Endothelial cell of umbilical vein (primary cell): ENCODE results near the gene CENATAC. TPM values are rescaled to one million over a fixed set of nuclear protein-coding genes. Genes with fewer than 3 reads are reported as not detected.

Source experiments
- BruUV-seq: library from RNA; stranded (reverse); fragments of 400-500 nt; replicated peaks from 2 replicates; lab custom pipeline; 2021; lab: Mats Ljungman, UMichigan
- CTCF ChIA-PET: fragments of 300-600, 350-600 bp; sonication (Branson Sonifier 250); formaldehyde crosslinking; loops from one replicate; lab custom pipeline; 2021; ENCODE audit warnings: antibody characterized with exemption, inconsistent platforms; lab: Charles Lee
- POLR2A ChIA-PET: fragments of 300-600, 350-600 bp; sonication (Branson Sonifier 250); formaldehyde crosslinking; loops from one replicate; lab custom pipeline; 2021; ENCODE audit warnings: antibody characterized with exemption, inconsistent platforms; lab: Charles Lee
- DNase-seq: peaks from one replicate; pipeline ENCODE4 v3.0.0-alpha.2; 2011; ENCODE audit warnings: low read depth, low spot score
- FAIRE-seq: peaks from 2 replicates; lab custom pipeline; 2011; peaks lifted over from hg19 to GRCh38; lab: Jason Lieb, UNC
- H2AFZ ChIP-seq: 2 replicates; pipeline ENCODE4 v1.6.0; 2012; ENCODE audit warnings: low read depth, low read length, control low read depth, inconsistent platforms
- H3K27ac ChIP-seq: 2 replicates; pipeline ENCODE4 v1.5.1; 2011; ENCODE audit warnings: low read depth, mild to moderate bottlenecking, control low read depth, low read length, moderate library complexity; ENCODE audit not compliant: insufficient read depth
- H3K27me3 ChIP-seq, 2 experiments: 2 replicates each; pipeline versions ENCODE4 v1.6.0 to v1.6.1; 2011; ENCODE audit warnings: low read length in 2 of 2, mixed read lengths in 1 of 2; ENCODE audit not compliant: control insufficient read depth in 2 of 2, insufficient read depth in 2 of 2
- H3K36me3 ChIP-seq, 2 experiments: 2 replicates in 1 of 2; 3 replicates in 1 of 2; pipeline ENCODE4 v1.5.1; 2011; ENCODE audit warnings: low read length in 2 of 2, mild to moderate bottlenecking in 1 of 2, moderate library complexity in 1 of 2; ENCODE audit not compliant: control insufficient read depth in 2 of 2, insufficient read depth in 2 of 2; ENCODE audit errors: extremely low read depth in 1 of 2
- H3K4me1 ChIP-seq: 3 replicates; pipeline ENCODE4 v1.5.1; 2011; ENCODE audit warnings: mild to moderate bottlenecking, low read length; ENCODE audit not compliant: control insufficient read depth, insufficient read depth; ENCODE audit errors: extremely low read depth
- H3K4me2 ChIP-seq: 2 replicates; pipeline ENCODE4 v1.6.1; 2011; ENCODE audit warnings: low read length, control low read depth, mixed read lengths; ENCODE audit not compliant: insufficient read depth
- H3K4me3 ChIP-seq, 3 experiments: fragments of 200-600 bp in 1 of 3; sonication (generic), shearing (Covaris generic) in 1 of 3; replicated peaks in 1 of 3; 2 replicates each; pipeline ENCODE4 v1.5.1; 2011 to 2016; ENCODE audit warnings: control low read depth in 3 of 3, low read length in 3 of 3, mild to moderate bottlenecking in 2 of 3, inconsistent platforms in 1 of 3, low read depth in 1 of 3, moderate library complexity in 1 of 3; ENCODE audit not compliant: insufficient read depth in 1 of 3
- H3K79me2 ChIP-seq: 2 replicates; pipeline ENCODE4 v1.6.0; 2012; ENCODE audit warnings: low read length, inconsistent platforms; ENCODE audit not compliant: control insufficient read depth, insufficient read depth
- H3K9ac ChIP-seq: replicated peaks from 2 replicates; pipeline ENCODE3; 2011; ENCODE audit warnings: low read length, control low read depth; ENCODE audit not compliant: insufficient read depth; ENCODE audit errors: extremely low read depth
- H3K9me1 ChIP-seq: replicated peaks from 3 replicates; pipeline ENCODE4 v1.6.0; 2011; ENCODE audit warnings: mild to moderate bottlenecking, low read length; ENCODE audit not compliant: control insufficient read depth, insufficient read depth; ENCODE audit errors: extremely low read depth
- H3K9me3 ChIP-seq: replicated peaks from 2 replicates; pipeline ENCODE4 v1.5.1; 2012; ENCODE audit warnings: low read length, inconsistent platforms; ENCODE audit not compliant: control insufficient read depth, insufficient read depth
- H4K20me1 ChIP-seq: replicated peaks from 2 replicates; pipeline ENCODE3; 2011; ENCODE audit warnings: mild to moderate bottlenecking, low read length; ENCODE audit not compliant: control insufficient read depth, insufficient read depth; ENCODE audit errors: extremely low read depth
- CTCF ChIP-seq, 2 donors: IDR thresholded peaks; 1 replicate in 1 of 2; 2 replicates in 1 of 2; pipeline ENCODE4 v1.5.1; 2011; ENCODE audit warnings: low read length in 2 of 2, mild to moderate bottlenecking in 2 of 2, moderate library complexity in 2 of 2, control low read depth in 1 of 2, inconsistent platforms in 1 of 2, low read depth in 1 of 2; ENCODE audit not compliant: insufficient read depth in 1 of 2; ENCODE audit errors: extremely low read depth in 1 of 2
- EZH2 ChIP-seq: IDR thresholded peaks from 2 replicates; pipeline ENCODE4 v1.6.1; 2012; ENCODE audit warnings: borderline replicate concordance, low read depth, mild to moderate bottlenecking, moderate library complexity, low read length, inconsistent platforms; ENCODE audit not compliant: severe bottlenecking
- FOS ChIP-seq: IDR thresholded peaks from 2 replicates; pipeline ENCODE4 v1.6.1; 2011; ENCODE audit warnings: mild to moderate bottlenecking, low read length, moderate library complexity, borderline replicate concordance; ENCODE audit not compliant: insufficient read depth
- GATA2 ChIP-seq: IDR thresholded peaks from 2 replicates; pipeline ENCODE4 v1.7.0; 2011; ENCODE audit warnings: low read depth, mild to moderate bottlenecking, moderate library complexity, mixed read lengths, low read length; ENCODE audit not compliant: insufficient read length, insufficient read depth
- JUN ChIP-seq: IDR thresholded peaks from 2 replicates; pipeline ENCODE4 v1.6.1; 2011; ENCODE audit warnings: borderline replicate concordance, low read depth; ENCODE audit not compliant: insufficient read length, insufficient read depth
- MAX ChIP-seq: IDR thresholded peaks from 2 replicates; pipeline ENCODE4 v1.6.1; 2011; ENCODE audit not compliant: insufficient read depth, insufficient read length
- MYC ChIP-seq: IDR thresholded peaks from one replicate; pipeline ENCODE4 v1.6.1; 2011; ENCODE audit warnings: mild to moderate bottlenecking, low read depth, low read length
- POLR2A ChIP-seq: IDR thresholded peaks from 2 replicates; pipeline ENCODE4 v1.6.1; 2012; ENCODE audit warnings: low read depth, mild to moderate bottlenecking, control low read depth, low read length
- POLR2AphosphoS5 ChIP-seq: IDR thresholded peaks from 2 replicates; pipeline ENCODE4 v1.6.1; 2012; ENCODE audit warnings: low read depth, mild to moderate bottlenecking, control low read depth, low read length, moderate library complexity; ENCODE audit not compliant: insufficient read depth
- dilution Hi-C: fragments of 300-500 bp; cut with MboI; formaldehyde crosslinking; loops from one replicate; pipeline ENCODE4 v1.15.0; 2019; ENCODE audit warnings: low sequenced_read_pairs; ENCODE audit not compliant: extremely low pct_ligation_motif_present
- intact Hi-C: fragments of 100-400 bp; cut with micrococcal nuclease; formaldehyde crosslinking; loops from one replicate; pipeline ENCODE4 v1.10.0; 2022
- polyA plus RNA-seq, 4 experiments: library from polyadenylated mRNA; depleted of rRNA in 3 of 4; stranded (reverse) in 3 of 4; unstranded in 1 of 4; fragments of >200 nt; gene quantifications; 2 replicates each; pipeline versions ENCODE4 v1.2.1 to v1.2.3, GENCODE V29; 2011 to 2012; ENCODE audit warnings: missing spikeins in 1 of 4
- total RNA-seq: library from RNA; stranded (reverse); gene quantifications from 2 replicates; pipeline ENCODE4 v1.2.3, GENCODE V29; 2021

CENATAC gene
- total and polyA plus RNA-seq, 2 donors (not counting 3 experiments of a cell fraction or from before 2014, with no cell fraction given): 14.2 to 41.8 TPM

- no peak overlapping the region for H3K9ac ChIP-seq
- no peaks in the 10 kb centered on the region for H4K20me1 ChIP-seq
- dilution Hi-C loops (no loop called here), intact Hi-C loops (no loop called here)
- no peaks in the 10 kb centered on the region for H3K79me2 ChIP-seq
- no TSS peak for BruUV-seq
- H2AFZ ChIP-seq: no peak overlapping the region
- DNase-seq (no peak), FAIRE-seq (no peak)
- POLR2A ChIA-PET: no interaction called here
- no peaks in the 10 kb centered on the region for H3K9me1 ChIP-seq
- CTCF ChIA-PET: interaction anchor here (1.3 to 1.5 kb wide), 2 partner anchors 11 to 28 kb away, joined by 3 read pairs; partner anchors contain the start of gene UPK2
- no peaks in the 10 kb centered on the region for H3K9me3 ChIP-seq
- no peaks in the 10 kb centered on the region for H3K36me3 ChIP-seq
- no peak overlapping the region for H3K27ac ChIP-seq
- peaks cover 0 to 1% of the 10 kb centered on the region in 2 experiments for H3K27me3 ChIP-seq
- TF ChIP-seq POLR2A (no peak), MYC (no peak), POLR2AphosphoS5 (no peak), MAX (no peak)
- no peak overlapping the region for H3K4me2 ChIP-seq
- no peaks in the 10 kb centered on the region for H3K4me1 ChIP-seq
- no peak overlapping the region for H3K4me3 ChIP-seq
These were observed 13.1 kb upstream of the CENATAC start for GRCh38 chr11:118984825-118985224.

- H3K9me1 ChIP-seq: no peaks in the 10 kb centered on the region
- no peak overlapping the region for H2AFZ ChIP-seq
- H4K20me1 ChIP-seq: no peaks in the 10 kb centered on the region
- no peak overlapping the region for H3K9ac ChIP-seq
- intact Hi-C loops: no loop called here
- POLR2A ChIA-PET: no interaction called here
- no peak overlapping the region for H3K27ac ChIP-seq
- FAIRE-seq (no peak), DNase-seq (no peak)
- H3K36me3 ChIP-seq: no peaks in the 10 kb centered on the region
- no peaks in the 10 kb centered on the region for H3K9me3 ChIP-seq
- no peak overlapping the region for H3K4me2 ChIP-seq
- CTCF ChIA-PET: interaction anchor here (1.3 kb wide), 1 partner anchor 11 kb away, joined by 3 read pairs; no protein-coding TSS in a partner anchor
- H3K4me3 ChIP-seq: no peak overlapping the region
- TF ChIP-seq GATA2 (no peak), MAX (no peak), POLR2A (no peak), FOS (no peak), CTCF (IDR thresholded peaks at IDR 0.05; ENCODE audit: extremely low read depth in 1 of 2, insufficient read depth in 1 of 2, low read depth in 1 of 2, low read length in 2 of 2) (no peak), POLR2AphosphoS5 (no peak), EZH2 (no peak), MYC (no peak), JUN (no peak)
- no TSS peak for BruUV-seq
- no peaks in the 10 kb centered on the region for H3K4me1 ChIP-seq
- no peaks in the 10 kb centered on the region for H3K79me2 ChIP-seq
- no peaks in the 10 kb centered on the region for H3K27me3 ChIP-seq
- dilution Hi-C loops: no loop called here
These were observed 9.7 kb upstream of the CENATAC start for GRCh38 chr11:118988280-118988679.
